ENCODE results near the gene COL1A1.

COL1A1 gene

GRCh38 chr17:50200457-50201275 is 765 bp downstream of the COL1A1 start:
- DNase-seq (ENCODE audit: low read depth in 1 of 2, low spot score in 1 of 2), result peak in 1 of 2 experiments; percentile 72
- no peak overlapping the region for H3K27ac ChIP-seq (replicated peaks)
- peaks cover 47% of the 10 kb centered on the region for H3K27me3 ChIP-seq (ENCODE audit: insufficient read depth, poor library complexity, severe bottlenecking)
- TF ChIP-seq, protein P1, sequence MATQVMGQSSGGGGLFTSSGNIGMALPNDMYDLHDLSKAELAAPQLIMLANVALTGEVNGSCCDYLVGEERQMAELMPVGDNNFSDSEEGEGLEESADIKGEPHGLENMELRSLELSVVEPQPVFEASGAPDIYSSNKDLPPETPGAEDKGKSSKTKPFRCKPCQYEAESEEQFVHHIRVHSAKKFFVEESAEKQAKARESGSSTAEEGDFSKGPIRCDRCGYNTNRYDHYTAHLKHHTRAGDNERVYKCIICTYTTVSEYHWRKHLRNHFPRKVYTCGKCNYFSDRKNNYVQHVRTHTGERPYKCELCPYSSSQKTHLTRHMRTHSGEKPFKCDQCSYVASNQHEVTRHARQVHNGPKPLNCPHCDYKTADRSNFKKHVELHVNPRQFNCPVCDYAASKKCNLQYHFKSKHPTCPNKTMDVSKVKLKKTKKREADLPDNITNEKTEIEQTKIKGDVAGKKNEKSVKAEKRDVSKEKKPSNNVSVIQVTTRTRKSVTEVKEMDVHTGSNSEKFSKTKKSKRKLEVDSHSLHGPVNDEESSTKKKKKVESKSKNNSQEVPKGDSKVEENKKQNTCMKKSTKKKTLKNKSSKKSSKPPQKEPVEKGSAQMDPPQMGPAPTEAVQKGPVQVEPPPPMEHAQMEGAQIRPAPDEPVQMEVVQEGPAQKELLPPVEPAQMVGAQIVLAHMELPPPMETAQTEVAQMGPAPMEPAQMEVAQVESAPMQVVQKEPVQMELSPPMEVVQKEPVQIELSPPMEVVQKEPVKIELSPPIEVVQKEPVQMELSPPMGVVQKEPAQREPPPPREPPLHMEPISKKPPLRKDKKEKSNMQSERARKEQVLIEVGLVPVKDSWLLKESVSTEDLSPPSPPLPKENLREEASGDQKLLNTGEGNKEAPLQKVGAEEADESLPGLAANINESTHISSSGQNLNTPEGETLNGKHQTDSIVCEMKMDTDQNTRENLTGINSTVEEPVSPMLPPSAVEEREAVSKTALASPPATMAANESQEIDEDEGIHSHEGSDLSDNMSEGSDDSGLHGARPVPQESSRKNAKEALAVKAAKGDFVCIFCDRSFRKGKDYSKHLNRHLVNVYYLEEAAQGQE (IDR thresholded peaks at IDR 0.05; ENCODE audit: insufficient replicate concordance, low read depth), result no peak
- peak; percentile 59 for TF ChIP-seq CTCF (IDR thresholded peaks at IDR 0.05; ENCODE audit: insufficient read depth, low read length)
- H3K4me3 ChIP-seq (replicated peaks; ENCODE audit: insufficient read depth, low read length), result peak overlapping the region; percentile 40

DNA sequence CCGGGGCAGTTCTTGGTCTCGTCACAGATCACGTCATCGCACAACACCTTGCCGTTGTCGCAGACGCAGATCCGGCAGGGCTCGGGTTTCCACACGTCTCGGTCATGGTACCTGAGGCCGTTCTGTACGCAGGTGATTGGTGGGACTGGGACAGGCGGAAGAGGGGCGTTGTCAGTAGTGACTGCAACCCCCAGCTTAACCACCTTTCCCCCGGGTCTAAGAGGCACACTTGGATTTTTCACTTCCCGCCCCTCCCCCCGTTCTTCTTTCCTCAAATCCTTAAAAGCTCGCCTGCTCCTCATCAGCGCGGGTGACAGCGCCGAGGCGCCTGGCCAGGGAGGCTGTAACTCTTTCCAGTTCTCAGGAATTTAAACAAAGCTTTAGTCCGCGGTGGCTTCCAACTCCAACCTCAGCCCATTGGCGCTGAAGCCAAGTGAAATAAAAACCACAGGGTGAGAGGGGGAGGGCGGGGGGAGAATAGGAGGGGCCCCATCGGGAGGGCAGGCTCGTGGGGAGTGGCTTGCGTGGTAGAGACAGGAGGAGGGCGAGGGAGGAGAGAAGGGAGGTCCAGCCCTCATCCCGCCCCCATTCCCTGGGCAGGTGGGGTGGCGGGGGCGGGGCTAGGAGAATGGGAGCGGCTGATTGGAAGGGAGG is 1.5 kb downstream of the COL1A1 start:
- TF ChIP-seq, protein P1 (IDR thresholded peaks at IDR 0.05; ENCODE audit: insufficient replicate concordance, low read depth), result no peak
- TF ChIP-seq GABPA (IDR thresholded peaks at IDR 0.05; ENCODE audit: low read depth) (no peak), SPI1 (IDR thresholded peaks at IDR 0.05; ENCODE audit: borderline replicate concordance, low read depth) (no peak), POLR2AphosphoS5 (IDR thresholded peaks at IDR 0.05; ENCODE audit: low read depth) (no peak), CTCF (IDR thresholded peaks at IDR 0.05; ENCODE audit: insufficient read depth, low read length) (no peak)
- DNase-seq (ENCODE audit: low read depth in 1 of 2, low spot score in 1 of 2), result peak in 1 of 2 experiments; percentile 41
- peak overlapping the region; percentile 40 for H3K4me3 ChIP-seq (replicated peaks; ENCODE audit: insufficient read depth, low read length)
- H3K27ac ChIP-seq (replicated peaks), result no peak overlapping the region
- peaks cover 44% of the 10 kb centered on the region for H3K27me3 ChIP-seq (ENCODE audit: insufficient read depth, poor library complexity, severe bottlenecking)

DNA sequence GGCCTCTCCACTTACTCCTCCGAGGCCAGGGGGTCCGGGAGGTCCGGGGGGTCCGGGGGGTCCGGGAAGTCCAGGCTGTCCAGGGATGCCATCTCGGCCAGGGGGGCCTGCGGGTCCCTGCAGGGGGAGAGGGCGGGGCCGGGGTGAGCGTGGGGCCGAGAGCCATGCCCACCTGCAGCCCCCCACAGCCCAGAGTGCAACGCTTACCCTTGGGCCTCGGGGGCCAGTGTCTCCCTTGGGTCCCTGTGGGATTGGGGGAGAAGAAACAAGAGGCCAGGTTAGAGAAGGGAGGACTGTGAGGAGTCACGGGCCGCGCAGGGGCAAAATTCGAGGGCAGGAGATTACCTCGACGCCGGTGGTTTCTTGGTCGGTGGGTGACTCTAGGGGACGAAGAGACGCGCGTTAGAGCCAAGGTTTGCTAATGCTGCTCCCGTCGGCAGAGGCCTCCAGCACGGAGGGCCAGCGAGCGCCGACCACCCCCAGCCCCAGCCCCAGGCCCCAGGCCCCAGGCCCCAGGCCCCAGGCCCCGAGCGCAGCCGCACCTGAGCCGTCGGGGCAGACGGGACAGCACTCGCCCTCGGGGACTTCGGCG is 2.1 kb downstream of the COL1A1 start:
- TF ChIP-seq SPI1 (IDR thresholded peaks at IDR 0.05; ENCODE audit: borderline replicate concordance, low read depth) (no peak), CTCF (IDR thresholded peaks at IDR 0.05; ENCODE audit: insufficient read depth, low read length) (no peak), GABPA (IDR thresholded peaks at IDR 0.05; ENCODE audit: low read depth) (no peak), POLR2AphosphoS5 (IDR thresholded peaks at IDR 0.05; ENCODE audit: low read depth) (no peak)
- TF ChIP-seq, protein P1 (IDR thresholded peaks at IDR 0.05; ENCODE audit: insufficient replicate concordance, low read depth), result no peak
- Histone ChIP-seq H3K4me3 (replicated peaks; ENCODE audit: insufficient read depth, low read length) (no peak overlapping the region), H3K27ac (replicated peaks) (no peak overlapping the region), H3K27me3 (ENCODE audit: insufficient read depth, poor library complexity, severe bottlenecking) (peaks cover 43% of the 10 kb centered on the region)
- no peak for DNase-seq (ENCODE audit: low read depth in 1 of 2, low spot score in 1 of 2)

All from HL-60 (cell line).